Measurements from ENCODE around the gene CFAP251.
"Not testable (repeated sequence)": the region's sequence is repeated elsewhere in the genome, so short reads cannot be mapped to it uniquely, and the experiment has no call there.

Gene CFAP251

GRCh38 chr12:121917950-121918678, at the start of gene CFAP251:
Gene CFAP251 (plus strand): TSS chr12:121918592. CDS start chr12:121921306, 2,714 bp downstream.
- no peak for DNase-seq (ENCODE audit: low spot score)

GRCh38 chr12:121869229-121869628, 49.2 kb upstream of the CFAP251 start:
- DNase-seq (ENCODE audit: low spot score), result not testable (repeated sequence)

GRCh38 chr12:121871467-121871866, 46.9 kb upstream of the CFAP251 start:
- DNase-seq (ENCODE audit: low spot score), result no peak

- DNase-seq (ENCODE audit: low spot score), result no peak
These were observed 45.7 kb upstream of the CFAP251 start for GRCh38 chr12:121872546-121873215.

- no peak for DNase-seq (ENCODE audit: low spot score)
These were observed 45.2 kb upstream of the CFAP251 start for GRCh38 chr12:121873216-121873569.

- DNase-seq (ENCODE audit: low spot score), result no peak
These were observed 44.3 kb upstream of the CFAP251 start for GRCh38 chr12:121874071-121874470.

GRCh38 chr12:121875582-121875981, 42.8 kb upstream of the CFAP251 start:
- no peak for DNase-seq (ENCODE audit: low spot score)

- not testable (repeated sequence) for DNase-seq (ENCODE audit: low spot score)
These were observed 42.3 kb upstream of the CFAP251 start for GRCh38 chr12:121876080-121876447.

GRCh38 chr12:121883315-121883660, 35.1 kb upstream of the CFAP251 start:
- no peak for DNase-seq (ENCODE audit: low spot score)

GRCh38 chr12:121885129-121885528, 33.3 kb upstream of the CFAP251 start:
- DNase-seq (ENCODE audit: low spot score), result not testable (repeated sequence)

GRCh38 chr12:121888083-121888477, 30.3 kb upstream of the CFAP251 start:
- DNase-seq (ENCODE audit: low spot score), result peak; percentile 5

GRCh38 chr12:121888478-121889273, 29.7 kb upstream of the CFAP251 start, which contains the start of gene PSMD9:
Gene PSMD9 (plus strand): TSS chr12:121888790. CDS start chr12:121888857, 67 bp downstream.
- DNase-seq (ENCODE audit: low spot score), result peak; percentile 98

- DNase-seq (ENCODE audit: low spot score), result no peak
These were observed 29.1 kb upstream of the CFAP251 start for GRCh38 chr12:121889274-121889624.

GRCh38 chr12:121889661-121890060, 28.7 kb upstream of the CFAP251 start:
- DNase-seq (ENCODE audit: low spot score), result peak; percentile 7

GRCh38 chr12:121892673-121893561, 25.5 kb upstream of the CFAP251 start:
- no peak for DNase-seq (ENCODE audit: low spot score)

- DNase-seq (ENCODE audit: low spot score), result peak; percentile 74
These were observed 24.4 kb upstream of the CFAP251 start for GRCh38 chr12:121893961-121894460.

- no peak for DNase-seq (ENCODE audit: low spot score)
These were observed 23.8 kb upstream of the CFAP251 start for GRCh38 chr12:121894633-121895032.

GRCh38 chr12:121898287-121898686, 20.1 kb upstream of the CFAP251 start:
- no peak for DNase-seq (ENCODE audit: low spot score)

GRCh38 chr12:121899590-121899989, 18.8 kb upstream of the CFAP251 start:
- no peak for DNase-seq (ENCODE audit: low spot score)

GRCh38 chr12:121903202-121903601, 15.2 kb upstream of the CFAP251 start:
- DNase-seq (ENCODE audit: low spot score), result no peak

GRCh38 chr12:121905746-121906145, 12.6 kb upstream of the CFAP251 start:
- peak; percentile 60 for DNase-seq (ENCODE audit: low spot score)

GRCh38 chr12:121908702-121909101, 9.7 kb upstream of the CFAP251 start:
- no peak for DNase-seq (ENCODE audit: low spot score)
